Tibial nerve (tissue), 4 donors: Measurements from ENCODE around the gene HRCT1. TPM values are rescaled to one million over a fixed set of nuclear protein-coding genes. Genes with fewer than 3 reads are reported as not detected.
A peak's percentile ranks its signal among the peaks of the same experiment; 100 is the strongest.

Source experiments
- DNase-seq, 2 donors: peaks; one replicate each; pipeline ENCODE4 v3.0.0-alpha.2; 2019; ENCODE audit warnings: low spot score in 2 of 2
- H3K27ac ChIP-seq, 4 donors: fragments of 200-600 bp; sonication (generic) in 3 of 4; one replicate each; pipeline ENCODE4 v1.5.1; 2017 to 2019; ENCODE audit warnings: mild to moderate bottlenecking in 1 of 4
- H3K27me3 ChIP-seq, 2 donors: fragments of 200-600 bp; sonication (generic) in 1 of 2; one replicate each; pipeline versions ENCODE4 v1.5.1 to v1.6.0; 2017 to 2019
- H3K36me3 ChIP-seq, 3 donors: fragments of 200-600 bp; sonication (generic); one replicate each; pipeline ENCODE4 v1.5.1; 2018 to 2019
- H3K4me1 ChIP-seq, 4 donors: fragments of 200-600 bp; sonication (generic) in 3 of 4; one replicate each; pipeline ENCODE4 v1.5.1; 2017 to 2019
- H3K4me3 ChIP-seq, 4 donors: fragments of 200-600 bp; sonication (generic) in 3 of 4; one replicate each; pipeline ENCODE4 v1.5.1; 2017 to 2019; ENCODE audit warnings: mild to moderate bottlenecking in 1 of 4, moderate library complexity in 1 of 4
- H3K9me3 ChIP-seq, 4 donors: fragments of 200-600 bp; sonication (generic) in 3 of 4; one replicate each; pipeline ENCODE4 v1.5.1; 2017 to 2019
- EP300 ChIP-seq, 2 donors: sonication (generic); formaldehyde crosslinking; IDR thresholded peaks; one replicate each; pipeline ENCODE4 v1.6.1; 2017; ENCODE audit warnings: antibody characterized with exemption in 2 of 2, mild to moderate bottlenecking in 1 of 2
- POLR2A ChIP-seq, 2 donors: fragments of 450-650 bp; IDR thresholded peaks; one replicate each; pipeline ENCODE4 v1.6.1; 2017; ENCODE audit warnings: antibody characterized with exemption in 2 of 2, mild to moderate bottlenecking in 2 of 2, moderate library complexity in 2 of 2
- WGBS, 2 donors: methylation state at CpG; one replicate each; pipeline ENCODE4 v1.1.5; 2018; 5-methylcytosine and 5-hydroxymethylcytosine counted together
- total RNA-seq, 4 donors: library from RNA; depleted of rRNA; stranded (reverse); fragments of >200 nt; gene quantifications; one replicate each; pipeline ENCODE4 v1.1.0, GENCODE V29; 2016
- TF ChIP-seq, protein P1 (sequence below), 5 experiments: fragments of 200-600 bp in 3 of 5; fragments of 450-650 bp in 2 of 5; sonication (generic) in 3 of 5; IDR thresholded peaks; one replicate each; pipeline ENCODE4 v1.5.1; 2016 to 2019; ENCODE audit warnings: antibody characterized with exemption in 5 of 5, mild to moderate bottlenecking in 3 of 5, moderate library complexity in 2 of 5

HRCT1 gene
- total RNA-seq, 4 donors from 2014 or later: 7.2 to 15.5 (median 12.0) TPM

DNA sequence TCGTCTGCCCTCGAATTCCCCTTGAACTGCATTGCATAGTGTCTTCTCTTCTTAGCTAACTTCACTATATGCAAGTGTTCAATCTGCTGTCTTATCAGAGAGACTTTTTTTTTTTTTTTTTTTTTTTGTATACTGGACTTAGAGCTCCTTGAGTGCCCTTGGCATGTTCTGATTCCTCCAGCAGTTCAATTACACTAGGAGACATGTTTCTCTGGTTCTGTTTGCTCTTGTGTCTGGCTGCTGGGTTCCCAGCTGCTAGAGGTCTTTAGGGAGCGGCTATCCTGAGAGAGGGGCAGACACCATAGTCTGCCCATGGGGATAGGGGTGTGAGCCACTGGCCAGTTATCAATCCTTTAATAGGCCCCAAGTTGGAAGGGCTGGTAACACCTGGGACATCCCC, 38.8 kb downstream of the HRCT1 start:
- H3K9me3 ChIP-seq: no peaks in the 10 kb centered on the region
- H3K36me3 ChIP-seq: no peaks in the 10 kb centered on the region
- DNase-seq: no peak
- H3K27me3 ChIP-seq: no peaks in the 10 kb centered on the region
- no peak for TF ChIP-seq EP300 (IDR thresholded peaks at IDR 0.05)
- TF ChIP-seq POLR2A (IDR thresholded peaks at IDR 0.05): no peak
- TF ChIP-seq, protein P1, sequence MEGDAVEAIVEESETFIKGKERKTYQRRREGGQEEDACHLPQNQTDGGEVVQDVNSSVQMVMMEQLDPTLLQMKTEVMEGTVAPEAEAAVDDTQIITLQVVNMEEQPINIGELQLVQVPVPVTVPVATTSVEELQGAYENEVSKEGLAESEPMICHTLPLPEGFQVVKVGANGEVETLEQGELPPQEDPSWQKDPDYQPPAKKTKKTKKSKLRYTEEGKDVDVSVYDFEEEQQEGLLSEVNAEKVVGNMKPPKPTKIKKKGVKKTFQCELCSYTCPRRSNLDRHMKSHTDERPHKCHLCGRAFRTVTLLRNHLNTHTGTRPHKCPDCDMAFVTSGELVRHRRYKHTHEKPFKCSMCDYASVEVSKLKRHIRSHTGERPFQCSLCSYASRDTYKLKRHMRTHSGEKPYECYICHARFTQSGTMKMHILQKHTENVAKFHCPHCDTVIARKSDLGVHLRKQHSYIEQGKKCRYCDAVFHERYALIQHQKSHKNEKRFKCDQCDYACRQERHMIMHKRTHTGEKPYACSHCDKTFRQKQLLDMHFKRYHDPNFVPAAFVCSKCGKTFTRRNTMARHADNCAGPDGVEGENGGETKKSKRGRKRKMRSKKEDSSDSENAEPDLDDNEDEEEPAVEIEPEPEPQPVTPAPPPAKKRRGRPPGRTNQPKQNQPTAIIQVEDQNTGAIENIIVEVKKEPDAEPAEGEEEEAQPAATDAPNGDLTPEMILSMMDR (IDR thresholded peaks at IDR 0.05): no peak
- H3K27ac ChIP-seq: peak overlapping the region in 1 of 4 donors; percentile 69
- peaks cover 0 to 17% (median 4%) of the 10 kb centered on the region in 4 donors for H3K4me1 ChIP-seq
- WGBS, 2 donors: 92 to 98% methylated on average over 3 of the region's 3 CpGs
- no peak overlapping the region for H3K4me3 ChIP-seq

DNA sequence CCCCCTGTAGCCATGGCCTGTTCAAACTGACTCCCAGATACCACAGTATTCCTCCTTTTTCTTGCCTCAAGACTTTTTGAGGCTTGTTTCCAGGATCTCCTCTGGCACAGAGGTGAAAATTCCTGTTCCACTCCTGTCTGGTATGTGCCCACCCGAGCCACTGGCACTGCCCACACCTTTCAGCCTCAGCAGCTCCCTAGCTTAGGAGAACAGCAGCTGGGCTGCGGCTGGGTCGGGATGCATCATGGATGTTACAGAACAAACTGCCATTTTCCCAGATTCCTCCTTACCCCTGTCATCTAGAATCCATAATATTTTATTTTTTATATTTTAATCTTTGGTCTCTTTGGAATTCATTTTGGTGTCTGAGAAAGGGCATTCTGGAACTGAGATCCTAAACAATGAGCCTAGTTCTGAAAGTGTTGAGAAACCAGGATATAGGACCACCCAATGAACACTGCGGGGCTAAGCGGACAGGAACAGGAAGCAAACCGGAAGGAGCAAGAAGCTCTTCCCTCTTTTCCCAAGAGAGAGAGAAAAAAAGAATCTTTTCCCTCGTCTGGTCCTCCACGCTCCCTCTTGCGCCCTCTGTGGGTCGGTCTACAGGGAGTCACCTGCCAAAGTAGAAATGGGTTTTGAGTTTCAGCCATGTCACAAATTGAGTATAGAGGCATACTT, 39.5 kb downstream of the HRCT1 start:
- DNase-seq: peak; percentile 78 to 86
- H3K4me3 ChIP-seq: peak overlapping the region in 1 of 4 donors; percentile 29
- TF ChIP-seq, protein P1 (IDR thresholded peaks at IDR 0.05): peak; percentile 75 to 88 (median 79)
- TF ChIP-seq POLR2A (IDR thresholded peaks at IDR 0.05) (no peak), EP300 (IDR thresholded peaks at IDR 0.05) (peak in 1 of 2 donors; percentile 66)

DNA sequence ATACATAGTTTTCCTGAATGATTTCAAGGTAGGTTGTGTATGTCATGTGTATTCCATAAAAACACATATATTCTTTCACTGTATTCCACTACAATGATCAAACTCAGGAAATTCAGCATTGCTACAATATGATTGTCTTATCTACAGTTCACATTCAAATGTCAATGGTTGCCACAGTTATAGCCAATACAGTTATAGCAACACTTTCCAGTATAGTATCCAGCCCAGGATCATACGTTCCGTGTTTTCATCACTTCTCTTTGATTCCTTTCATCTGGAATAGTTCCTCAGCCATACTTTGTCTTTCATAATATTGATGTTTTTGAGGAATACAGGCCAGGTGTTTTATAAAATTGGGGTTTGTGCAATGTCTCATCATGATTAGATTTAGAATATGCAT, 42.4 kb downstream of the HRCT1 start:
- no peak overlapping the region for H3K27ac ChIP-seq

More for the DNA sequence above, 39.5 kb downstream of the HRCT1 start:
- Histone ChIP-seq H3K9me3 (no peaks in the 10 kb centered on the region), H3K27ac (peak overlapping the region in 2 of 4 donors; percentile 23 to 69), H3K27me3 (no peaks in the 10 kb centered on the region), H3K4me1 (peaks cover 0 to 16% (median 4%) of the 10 kb centered on the region in 4 donors), H3K36me3 (no peaks in the 10 kb centered on the region)
- WGBS, 2 donors: 28 to 29% methylated on average over 10 of the region's 10 CpGs

DNA sequence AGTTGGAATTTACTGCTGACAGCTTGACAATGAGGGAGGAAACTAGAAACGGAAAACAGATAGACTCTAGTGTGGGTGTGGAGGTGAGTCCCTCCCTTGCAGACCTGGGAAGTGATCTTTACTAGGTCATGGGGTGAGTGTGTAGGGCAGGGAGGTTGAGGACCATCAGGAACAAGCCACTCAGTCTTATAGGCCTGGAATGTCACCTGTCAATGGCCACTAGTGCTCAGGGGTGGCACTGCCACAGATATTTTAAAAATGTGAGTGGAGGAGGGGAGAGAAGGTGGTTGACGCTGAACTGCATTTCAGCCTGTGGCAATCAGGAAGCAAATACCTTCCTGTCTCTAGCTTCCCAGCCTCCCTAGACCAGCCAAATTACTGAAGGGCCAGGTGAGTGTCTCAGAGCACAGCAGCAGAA, 42.9 kb downstream of the HRCT1 start:
- Histone ChIP-seq H3K27ac (no peak overlapping the region), H3K27me3 (peaks cover 0 to 7% of the 10 kb centered on the region in 2 donors), H3K4me3 (no peak overlapping the region), H3K36me3 (no peaks in the 10 kb centered on the region), H3K4me1 (peaks cover 0 to 19% (median 2%) of the 10 kb centered on the region in 4 donors), H3K9me3 (no peaks in the 10 kb centered on the region)
- 42 to 60% methylated on average over 2 of the region's 2 CpGs for WGBS, 2 donors
- no peak for TF ChIP-seq POLR2A (IDR thresholded peaks at IDR 0.05)
- no peak for TF ChIP-seq EP300 (IDR thresholded peaks at IDR 0.05)
- TF ChIP-seq, protein P1 (IDR thresholded peaks at IDR 0.05): no peak
- DNase-seq: no peak

More for the DNA sequence above, 42.4 kb downstream of the HRCT1 start:
- peaks cover 0 to 6% of the 10 kb centered on the region in 2 donors for H3K27me3 ChIP-seq
- H3K4me3 ChIP-seq: no peak overlapping the region
- no peaks in the 10 kb centered on the region for H3K36me3 ChIP-seq
- peaks cover 0 to 19% (median 2%) of the 10 kb centered on the region in 4 donors for H3K4me1 ChIP-seq
- WGBS, 2 donors: 73 to 82% methylated on average over 2 of the region's 2 CpGs
- H3K9me3 ChIP-seq: no peaks in the 10 kb centered on the region
- DNase-seq: no peak
- TF ChIP-seq POLR2A (IDR thresholded peaks at IDR 0.05): no peak
- TF ChIP-seq EP300 (IDR thresholded peaks at IDR 0.05): no peak
- TF ChIP-seq, protein P1 (IDR thresholded peaks at IDR 0.05): no peak

- no peaks in the 10 kb centered on the region for H3K36me3 ChIP-seq
These were observed 45.7 kb downstream of the HRCT1 start for GRCh38 chr9:35951736-35952135.

More at GRCh38 chr9:35951736-35952135, 45.7 kb downstream of the HRCT1 start:
- WGBS, 2 donors: 40 to 50% methylated on average over 6 of the region's 6 CpGs
- Histone ChIP-seq H3K27ac (no peak overlapping the region), H3K9me3 (no peaks in the 10 kb centered on the region), H3K4me1 (peaks cover 0 to 3% (median 0%) of the 10 kb centered on the region in 4 donors), H3K4me3 (no peak overlapping the region), H3K27me3 (peaks cover 0 to 13% of the 10 kb centered on the region in 2 donors)
- no peak for TF ChIP-seq POLR2A (IDR thresholded peaks at IDR 0.05)
- no peak for TF ChIP-seq EP300 (IDR thresholded peaks at IDR 0.05)
- TF ChIP-seq, protein P1 (IDR thresholded peaks at IDR 0.05): no peak
- no peak for DNase-seq
